GM23248 (cell line): Measurements from ENCODE around the gene INTS11.

Source experiments
- EZH2 ChIP-seq: fragments of 200-600 bp; sonication (generic); IDR thresholded peaks from 2 replicates; pipeline ENCODE4 v1.6.1; 2018; ENCODE audit warnings: antibody characterized with exemption, mild to moderate bottlenecking; ENCODE audit not compliant: insufficient read depth, poor library complexity, severe bottlenecking
- EZH2phosphoT487 ChIP-seq: fragments of 200-600 bp; sonication (generic); IDR thresholded peaks from 2 replicates; pipeline ENCODE4 v1.6.1; 2018; ENCODE audit warnings: antibody characterized with exemption, moderate library complexity, mild to moderate bottlenecking, low read depth; ENCODE audit not compliant: insufficient read depth

- no peak for TF ChIP-seq EZH2
- TF ChIP-seq EZH2phosphoT487 = no peak
Observed at GRCh38 chr1:1280782-1281481, 43.5 kb downstream of the INTS11 start.
